Right ventricle myocardium superior (tissue), 1 donor: ENCODE data around the gene SLA2. TPM values are rescaled to one million over a fixed set of nuclear protein-coding genes. Genes with fewer than 3 reads are reported as not detected.
A peak's percentile ranks its signal among the peaks of the same experiment; 100 is the strongest.
"Not testable (repeated sequence)": the region's sequence is repeated elsewhere in the genome, so short reads cannot be mapped to it uniquely, and the experiment has no call there.

Source experiments
- ATAC-seq: fragments of 200-7000 bp; cut with Tn5 transposase; one replicate; pipeline ENCODE4 v1.9.1; 2020; ENCODE audit warnings: mild to moderate bottlenecking; ENCODE audit not compliant: poor library complexity
- DNase-seq: peaks from one replicate; pipeline ENCODE4 v3.0.0-alpha.2; 2020
- intact Hi-C: fragments of 100-400 bp; cut with DNase I; formaldehyde crosslinking; loops from one replicate; pipeline ENCODE4 v1.11.2; 2022
- total RNA-seq: library from RNA; stranded (reverse); fragmentation: NEBNext Ultra II Directional; extraction: Animal tissue kit (Norgen Biotek cat#: 25700); gene quantifications from one replicate; pipeline ENCODE4 v1.2.1, GENCODE V29; 2021
- donor health status: DM: no; HTN: yes; CAD: no; lungs with severe emphysema.

Gene SLA2
- total RNA-seq, 1 donor from 2014 or later = 0.32 TPM

DNA sequence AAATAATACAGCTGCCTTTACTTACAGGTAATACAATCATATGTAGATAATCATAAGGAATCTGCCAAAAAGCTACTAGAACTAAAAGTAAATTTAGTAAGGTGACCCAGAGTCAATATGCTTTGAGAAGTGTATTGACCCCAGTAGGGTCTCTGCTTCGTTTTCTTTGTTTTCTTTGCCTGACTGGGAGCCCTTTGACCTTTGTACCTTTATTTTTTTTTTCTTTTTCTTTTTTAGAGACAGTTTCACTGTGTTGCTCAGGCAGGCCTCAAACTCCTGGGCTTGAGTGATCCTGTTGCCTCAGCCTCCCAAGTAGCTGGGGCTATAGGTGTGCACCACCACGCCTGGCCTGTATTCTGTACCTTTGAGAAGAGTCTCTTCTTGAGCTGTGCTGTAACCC is 22.6 kb downstream of the SLA2 start:
- intact Hi-C loops = no loop called here
- DNase-seq = no peak
- ATAC-seq = no peak

DNA sequence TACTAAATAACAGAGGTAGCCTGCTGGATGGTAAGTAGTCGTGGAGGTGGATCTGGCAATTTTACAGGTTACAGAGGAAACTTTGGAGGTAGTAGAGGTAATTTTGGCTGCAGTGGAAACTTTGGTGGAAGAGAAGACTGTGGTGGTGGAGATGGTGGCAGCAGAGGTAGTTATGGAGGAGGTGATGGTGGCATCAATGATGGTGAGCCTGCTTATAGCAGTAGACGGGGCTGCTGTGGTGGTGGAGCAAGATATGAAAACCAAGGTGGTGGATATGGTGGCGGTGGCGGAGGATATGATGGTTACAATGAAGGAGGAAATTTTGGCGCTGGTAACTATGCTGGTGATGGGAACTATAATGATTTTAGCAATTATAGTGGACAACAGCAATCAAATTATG is 25.1 kb downstream of the SLA2 start:
- intact Hi-C loops = no loop called here
- no peak for ATAC-seq

DNA sequence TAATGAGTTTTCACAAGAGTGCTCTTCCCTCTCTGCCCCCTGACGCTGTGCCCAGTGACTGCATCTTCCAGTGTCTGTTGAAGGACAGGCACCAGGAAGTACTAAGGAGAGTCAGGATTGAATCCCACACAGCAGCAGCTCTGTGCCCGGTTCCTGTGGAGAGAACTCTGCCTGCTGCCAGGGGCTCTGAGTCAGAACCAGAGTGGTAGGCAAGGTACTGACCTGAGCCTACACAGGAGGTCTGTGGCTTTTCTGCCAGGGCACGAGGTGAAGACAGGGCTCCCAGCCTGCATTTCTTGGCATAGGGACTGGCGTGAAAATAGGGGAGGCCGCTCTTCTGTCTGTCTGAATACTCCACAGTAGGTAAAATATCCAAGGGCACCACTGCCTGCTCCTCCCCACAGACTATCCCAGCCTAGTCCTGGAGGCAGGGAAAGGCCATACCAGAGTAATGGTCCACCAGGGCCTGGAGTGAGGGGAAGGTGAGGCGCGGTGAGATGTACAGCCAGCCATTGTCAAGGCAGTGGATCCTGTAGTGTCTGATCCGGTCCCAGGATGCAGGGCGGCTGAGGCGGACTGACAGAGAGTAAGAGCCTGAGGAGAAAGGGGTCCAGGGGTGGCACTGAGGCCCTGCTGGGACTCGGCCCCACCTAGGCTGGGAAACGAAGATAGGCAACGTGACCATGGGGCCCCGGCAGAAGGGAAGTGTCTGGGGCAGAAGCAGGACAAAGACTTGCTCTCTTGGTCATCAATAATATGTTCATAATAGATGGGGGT is 31.0 kb downstream of the SLA2 start:
- intact Hi-C loops = no loop called here
- peak; percentile 46 for ATAC-seq

More for the DNA sequence above, 25.1 kb downstream of the SLA2 start:
- DNase-seq = no peak

DNA sequence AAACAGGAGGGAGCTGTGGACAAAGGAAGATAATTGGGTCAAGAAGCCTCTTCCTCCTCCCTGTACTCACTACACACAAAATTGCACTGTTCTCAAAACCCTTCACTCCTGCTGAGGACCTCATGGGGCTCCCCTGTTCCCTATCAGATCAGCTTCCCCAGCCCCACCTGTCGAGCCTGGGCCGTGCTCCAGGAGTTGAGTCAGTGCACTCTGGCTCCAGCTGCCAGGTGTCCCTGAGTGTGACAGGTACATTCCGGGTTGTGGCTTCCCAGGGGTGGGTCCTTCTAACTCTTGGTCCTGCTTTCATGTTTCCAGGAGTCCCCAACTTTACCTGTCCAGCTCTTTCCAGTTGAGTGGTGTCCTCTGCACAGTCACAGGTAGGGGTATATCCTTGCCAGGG is 32.0 kb downstream of the SLA2 start:
- DNase-seq = no peak
- intact Hi-C loops = no loop called here

More for the DNA sequence above, 31.0 kb downstream of the SLA2 start:
- no peak for DNase-seq

DNA sequence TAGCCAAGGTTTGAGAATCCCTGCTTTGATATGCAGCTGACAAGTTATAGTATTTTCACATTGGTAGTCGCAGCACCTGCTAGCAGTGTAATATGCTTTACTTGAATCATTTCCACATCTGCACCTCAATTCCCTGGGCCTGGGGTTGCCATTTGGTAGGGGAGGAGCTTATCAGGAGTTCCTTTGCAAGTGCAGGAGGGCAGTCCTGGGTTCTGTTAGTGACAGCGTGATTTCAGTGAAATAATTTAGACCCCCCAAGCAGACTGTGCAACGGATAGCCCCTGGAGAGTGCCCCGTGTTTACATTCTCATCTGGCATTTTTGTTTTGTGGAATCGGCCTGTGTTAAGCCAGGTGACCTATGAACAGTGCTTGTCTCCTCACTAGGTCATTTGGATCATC is 34.4 kb downstream of the SLA2 start:
- ATAC-seq = no peak
- DNase-seq = no peak
- intact Hi-C loops = no loop called here

More for the DNA sequence above, 32.0 kb downstream of the SLA2 start:
- ATAC-seq = no peak

DNA sequence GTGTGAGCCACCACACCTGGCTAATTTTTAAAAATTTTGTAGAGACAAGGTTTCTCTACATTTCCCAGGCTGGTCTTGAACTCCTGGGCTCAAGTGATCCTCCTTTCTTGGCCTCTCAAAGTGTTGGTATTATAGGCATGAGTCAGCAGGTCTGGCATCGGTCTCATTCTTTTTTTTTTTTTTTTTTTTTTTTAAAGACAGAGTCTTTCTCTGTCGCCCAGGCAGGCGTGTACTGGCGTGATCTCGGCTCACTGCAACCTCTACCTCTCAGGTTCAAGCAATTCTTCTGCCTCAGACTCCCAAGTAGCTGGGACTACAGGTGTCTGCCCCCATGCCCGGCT is 37.6 kb downstream of the SLA2 start:
- intact Hi-C loops, ATAC-seq: not testable (repeated sequence)

DNA sequence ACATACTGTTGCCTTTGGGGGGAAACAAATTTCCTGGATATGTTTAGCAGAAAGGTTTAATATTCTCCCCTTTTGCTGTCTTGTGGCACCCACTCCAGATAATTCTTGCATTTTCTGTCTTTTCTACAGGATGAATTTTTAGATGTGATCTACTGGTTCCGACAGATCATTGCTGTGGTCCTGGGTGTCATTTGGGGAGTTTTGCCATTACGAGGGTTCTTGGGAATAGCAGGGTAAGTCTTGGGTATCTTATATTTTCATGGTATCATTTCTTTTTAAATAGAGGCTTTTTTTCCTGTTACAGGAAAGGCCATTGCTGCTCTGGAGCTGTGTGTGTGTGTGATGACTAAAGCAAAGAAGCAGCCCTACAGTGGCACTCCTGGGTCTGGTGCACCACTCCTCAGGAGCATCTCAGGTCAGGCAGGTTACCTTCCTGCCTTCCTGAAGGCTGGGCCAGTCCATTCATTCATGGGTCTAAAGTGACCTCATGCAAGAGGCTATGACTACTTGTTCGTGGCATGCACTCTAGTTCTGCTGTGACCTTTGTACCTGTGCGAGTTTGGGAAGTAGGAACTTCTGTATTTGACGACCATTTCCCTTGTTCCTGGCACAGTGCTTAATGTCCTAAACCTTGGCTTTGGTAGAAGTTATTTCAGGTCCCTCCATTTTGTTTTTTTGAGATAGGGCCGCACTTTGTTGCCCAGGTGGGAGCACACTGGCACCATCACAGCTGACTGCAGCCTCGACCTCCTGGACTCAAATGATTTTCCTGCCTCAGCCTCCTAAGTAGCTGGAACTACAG is 38.2 kb downstream of the SLA2 start:
- ATAC-seq = no peak
- intact Hi-C loops = no loop called here
- no peak for DNase-seq

More for the DNA sequence above, 37.6 kb downstream of the SLA2 start:
- not testable (repeated sequence) for DNase-seq

DNA sequence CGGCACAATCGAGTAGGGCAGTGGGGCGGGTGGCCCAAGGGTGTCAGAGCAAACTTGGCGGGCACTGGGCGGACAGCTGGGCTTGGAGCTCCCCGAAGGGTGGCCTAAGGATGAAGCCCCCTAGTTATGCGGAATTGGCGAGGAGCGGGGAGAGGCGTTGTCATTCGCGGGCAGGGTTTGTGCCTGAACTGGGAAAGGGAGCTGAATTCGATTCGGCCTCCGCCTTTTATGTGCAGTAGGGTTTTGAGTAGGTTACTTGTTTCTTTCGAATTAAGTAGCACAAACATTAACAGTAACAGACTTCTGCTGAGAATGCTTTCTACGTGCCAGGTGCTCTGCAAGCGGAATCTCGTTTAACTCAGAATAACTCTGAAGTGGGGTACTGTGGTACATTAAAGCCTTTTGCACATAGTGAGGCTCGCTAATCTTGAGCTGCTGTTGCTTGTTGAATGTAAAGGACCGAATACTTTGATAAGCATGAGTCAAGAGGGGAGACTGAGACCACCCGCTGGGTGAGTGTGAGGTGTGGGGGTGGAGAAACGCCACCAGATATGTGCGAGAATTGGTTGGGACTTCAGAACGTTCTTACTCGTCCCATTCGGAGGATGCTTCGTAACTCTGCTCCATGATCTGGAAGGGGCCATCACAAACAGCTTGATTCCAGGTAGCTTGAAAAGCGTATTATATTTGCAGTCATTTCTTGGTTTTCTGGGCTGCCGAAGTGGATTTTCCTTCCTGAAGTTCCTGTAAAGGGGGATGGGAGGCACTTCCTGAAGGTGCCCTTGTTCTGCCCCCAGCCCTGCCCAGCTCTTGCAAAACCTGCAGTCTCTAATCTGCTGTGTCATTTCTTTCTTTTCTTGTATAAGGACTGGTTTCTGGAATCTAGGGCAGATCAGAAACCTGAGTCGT is 39.6 kb downstream of the SLA2 start:
- DNase-seq (no peak), ATAC-seq (no peak)
- intact Hi-C loops = no loop called here

DNA sequence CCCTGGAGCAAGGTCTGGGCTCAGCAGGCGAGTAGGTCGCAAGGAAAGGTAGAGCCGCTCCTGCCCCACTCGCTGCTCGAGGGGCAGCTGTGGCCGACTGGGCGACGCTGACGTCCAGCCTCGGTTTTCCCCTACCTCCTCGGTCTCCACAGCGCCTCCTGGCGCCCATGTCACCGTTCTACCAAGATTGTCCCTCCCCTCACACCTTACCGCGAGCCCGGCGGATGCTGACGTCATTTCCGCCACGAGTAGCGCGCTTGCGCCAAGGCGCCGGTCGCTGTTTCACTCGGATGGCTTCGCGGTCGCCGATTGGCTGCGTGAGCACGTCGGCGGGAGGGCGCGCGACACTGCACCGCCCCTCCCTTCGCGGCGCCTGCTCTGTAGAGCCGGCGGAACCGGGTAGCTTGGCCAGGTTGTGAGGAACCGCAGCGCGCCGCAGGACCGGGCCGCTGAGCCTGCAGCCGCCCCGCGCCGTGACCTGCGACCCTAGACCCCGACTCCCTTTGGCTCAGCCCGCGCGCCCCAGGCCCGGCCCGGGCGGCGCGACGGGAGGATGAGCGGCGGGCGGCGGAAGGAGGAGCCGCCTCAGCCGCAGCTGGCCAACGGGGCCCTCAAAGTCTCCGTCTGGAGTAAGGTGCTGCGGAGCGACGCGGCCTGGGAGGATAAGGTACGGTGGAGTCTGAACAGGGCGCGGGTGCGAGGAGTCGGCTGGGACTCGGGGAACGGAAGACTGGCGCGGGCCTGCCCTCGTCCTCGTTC is 40.4 kb downstream of the SLA2 start, which contains the start of gene RAB5IF:
TSS of gene RAB5IF (plus strand) at position 381 of the 759 bp plus-strand sequence. CDS start at position 554, 173 bp downstream.
- intact Hi-C loops = no loop called here
- DNase-seq = peak; percentile 100
- ATAC-seq = peak; percentile 98

DNA sequence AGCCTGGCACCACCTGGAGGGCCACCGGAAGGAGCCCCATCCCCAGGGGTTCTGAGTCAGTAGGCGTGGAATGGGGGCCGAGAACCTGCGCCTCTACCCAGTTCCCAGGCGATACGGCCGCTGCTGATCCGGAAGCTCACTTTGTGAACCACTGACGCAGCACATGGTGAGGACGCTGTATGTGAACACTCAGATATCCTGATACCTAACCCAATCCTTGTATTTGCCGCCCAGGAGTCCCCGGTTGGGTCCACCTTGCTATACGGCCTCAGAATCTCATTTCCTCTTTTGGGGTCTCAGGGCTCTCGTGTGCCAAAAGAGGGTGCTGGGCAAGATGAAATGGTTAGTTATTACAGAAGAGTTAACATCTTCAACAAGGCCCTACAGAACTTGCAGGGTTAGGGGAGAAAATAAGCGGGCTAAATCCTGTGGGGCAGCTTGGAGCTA is 41.0 kb downstream of the SLA2 start:
- ATAC-seq (peak; percentile 9), DNase-seq (peak; percentile 55)
- intact Hi-C loops = no loop called here

DNA sequence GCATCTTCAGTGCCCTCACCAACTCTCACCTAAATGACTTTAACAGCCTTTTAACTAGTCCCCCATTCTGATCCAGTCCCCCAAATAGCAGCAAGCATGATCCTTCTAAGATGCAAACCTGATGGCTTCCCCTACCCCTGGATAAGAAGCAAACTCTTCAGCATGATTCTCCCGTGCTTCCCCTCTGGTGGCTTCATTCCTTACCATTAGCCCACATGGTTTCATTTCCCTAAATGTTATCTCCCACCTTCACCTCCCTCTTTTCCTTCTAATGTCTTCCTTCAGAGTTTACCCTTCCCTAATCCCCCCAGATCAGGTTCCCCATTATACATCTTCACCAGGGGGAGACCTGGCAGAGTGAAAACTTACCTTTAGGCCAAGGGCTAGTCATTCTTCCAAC is 44.5 kb downstream of the SLA2 start:
- ATAC-seq (no peak), DNase-seq (no peak)
- intact Hi-C loops = no loop called here

DNA sequence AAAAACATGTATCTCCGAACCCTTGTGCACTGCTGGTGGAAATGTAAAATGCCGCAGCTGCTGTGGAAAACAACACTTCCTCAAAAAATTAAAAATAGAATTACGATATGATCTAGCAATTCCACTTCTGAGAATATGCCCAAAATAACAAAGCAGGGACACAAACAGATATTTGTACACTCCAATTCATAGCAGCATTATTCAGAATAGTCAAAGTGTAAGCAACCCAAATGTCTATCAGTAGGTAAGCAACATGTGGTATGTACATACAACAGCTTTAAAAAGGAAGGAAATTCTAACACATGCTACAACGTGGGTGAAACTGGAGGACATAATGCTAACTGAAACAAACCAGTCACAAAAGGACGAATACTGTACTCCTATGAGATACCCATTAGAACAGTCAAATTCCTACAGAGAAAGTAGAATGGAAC is 46.1 kb downstream of the SLA2 start:
- ATAC-seq = no peak
- DNase-seq = no peak
- intact Hi-C loops = loop anchor here (10.0 kb wide), 1 partner anchor 385 kb away; no protein-coding TSS in a partner anchor

DNA sequence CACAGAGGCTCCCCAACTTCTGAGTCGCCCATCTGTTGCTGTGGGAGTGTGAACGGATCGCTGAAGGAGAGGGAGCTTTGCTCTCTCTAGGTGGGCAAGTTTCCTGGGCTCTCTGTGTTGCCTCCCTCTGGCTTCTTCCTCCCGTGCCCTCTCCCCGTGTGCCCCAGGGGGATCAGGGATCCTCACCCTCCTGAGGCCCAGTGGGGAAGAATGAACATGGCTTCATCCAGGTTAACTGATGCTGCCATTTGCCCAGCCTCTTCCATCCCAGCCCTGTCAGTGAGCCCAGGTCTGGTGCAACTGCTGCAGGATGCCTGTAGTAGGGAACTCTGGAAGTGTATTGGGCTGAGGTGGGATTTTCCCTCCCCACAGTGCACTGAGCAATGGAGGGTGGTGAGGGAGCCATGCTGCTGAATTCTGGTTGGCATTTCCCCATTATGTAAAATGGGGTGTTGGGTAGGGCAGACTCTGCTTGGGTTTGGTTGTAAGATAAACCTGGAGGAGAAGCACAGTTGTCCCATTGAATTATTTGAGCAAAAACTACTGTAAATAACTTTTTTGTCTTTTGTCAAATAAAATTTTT is 52.6 kb downstream of the SLA2 start:
- ATAC-seq (no peak), DNase-seq (no peak)
- intact Hi-C loops = loop anchor here (5.0 to 10.0 kb wide), 2 partner anchors 36 to 379 kb away; no protein-coding TSS in a partner anchor

DNA sequence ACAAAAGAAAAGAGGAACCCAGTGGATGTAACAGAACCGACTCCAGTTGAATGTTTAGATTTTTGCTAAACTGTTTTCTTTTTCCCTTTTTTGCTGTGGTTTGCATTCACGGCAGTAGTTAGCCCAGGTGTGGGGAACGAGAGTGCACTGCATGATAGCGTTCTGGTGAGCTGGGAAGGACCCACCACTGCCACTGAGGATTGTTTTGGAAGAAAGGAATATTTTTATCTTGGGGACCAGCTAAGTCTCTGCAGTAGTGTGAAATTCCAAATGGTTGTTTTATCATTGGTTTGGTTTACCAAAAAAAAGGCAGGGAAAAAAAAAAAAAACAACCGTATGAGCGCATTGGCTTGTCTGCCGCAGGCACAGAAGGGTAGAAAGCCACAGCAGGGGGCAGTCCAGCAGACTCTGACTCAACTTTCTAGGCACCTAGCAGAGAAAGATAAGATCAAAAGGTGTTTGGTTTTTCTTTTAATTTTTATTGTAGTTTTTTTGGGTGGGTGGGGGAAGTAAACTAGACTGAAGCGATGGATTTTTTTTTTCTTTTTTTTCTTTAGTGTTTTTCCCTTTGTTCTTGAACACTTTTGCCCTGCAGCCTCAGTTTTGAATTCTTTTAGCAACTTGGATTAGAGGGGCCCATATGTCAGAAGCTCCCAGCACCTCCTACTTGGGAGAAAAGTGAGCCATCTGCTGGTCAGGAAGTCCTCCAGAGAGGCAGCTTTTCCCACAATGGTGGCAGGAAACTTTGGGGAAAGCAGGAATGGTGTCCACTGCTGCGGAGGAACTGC is 53.9 kb downstream of the SLA2 start:
- peak; percentile 61 for ATAC-seq
- intact Hi-C loops = loop anchor here (5.0 to 10.0 kb wide), 2 partner anchors 35 to 377 kb away; no protein-coding TSS in a partner anchor
- DNase-seq = no peak

DNA sequence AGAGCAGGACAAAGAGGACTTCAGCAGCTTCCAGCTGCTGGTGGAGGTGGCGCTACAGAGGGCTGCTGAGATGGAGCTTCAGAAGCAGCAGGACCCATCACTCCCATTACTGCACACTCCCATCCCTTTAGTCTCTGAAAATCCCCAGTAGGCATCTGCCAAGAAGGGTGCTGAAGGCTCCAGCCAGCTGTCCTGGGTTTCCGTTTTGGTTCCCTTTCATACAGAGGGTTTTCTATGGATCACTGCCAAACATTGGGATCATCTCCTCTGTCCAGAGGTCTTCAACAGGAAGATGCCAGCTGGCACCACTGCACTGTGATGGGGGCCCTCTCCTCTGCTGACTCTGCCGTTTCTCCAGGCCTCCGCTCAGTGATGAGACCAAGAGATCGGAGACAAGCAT is 54.7 kb downstream of the SLA2 start:
- intact Hi-C loops = loop anchor here (5.0 to 10.0 kb wide), 2 partner anchors 34 to 376 kb away; no protein-coding TSS in a partner anchor
- no peak for ATAC-seq

DNA sequence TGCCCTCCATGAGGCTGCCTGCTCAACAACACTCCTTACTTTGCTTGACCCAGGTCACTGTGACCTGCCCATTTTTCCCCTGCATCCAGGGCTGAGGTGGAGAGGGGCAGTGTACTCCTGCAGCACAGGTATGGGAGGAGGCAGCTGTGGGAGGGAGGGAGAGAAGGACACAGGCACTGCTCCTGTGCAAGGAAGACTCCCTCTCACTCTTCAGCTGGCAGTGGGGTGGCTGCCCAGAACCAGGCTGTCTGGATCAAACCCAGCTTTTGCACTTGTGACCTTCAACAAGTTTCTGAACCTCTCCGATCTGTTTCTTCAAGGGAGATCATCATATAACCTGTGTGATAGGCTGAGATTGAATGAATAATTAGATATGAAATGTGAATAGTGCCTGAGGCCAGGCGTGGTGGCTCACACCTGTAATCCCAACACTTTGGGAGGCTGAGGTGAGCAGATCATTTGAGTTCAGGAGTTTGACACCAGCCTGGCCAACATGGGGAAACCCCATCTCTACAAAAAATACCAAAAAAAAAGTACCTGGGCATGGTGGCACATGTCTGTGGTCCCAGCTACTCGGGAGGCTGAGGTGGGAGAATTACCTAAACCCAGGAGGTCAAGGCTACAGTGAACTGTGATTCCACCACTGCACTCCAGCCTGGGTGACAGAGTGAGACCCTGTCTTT is 58.5 kb downstream of the SLA2 start:
- DNase-seq (no peak), ATAC-seq (peak; percentile 38)
- intact Hi-C loops = no loop called here

More for the DNA sequence above, 54.7 kb downstream of the SLA2 start:
- DNase-seq = no peak
